ENCODE data around the gene C5orf15. TPM values are rescaled to one million over a fixed set of nuclear protein-coding genes. Genes with fewer than 3 reads are reported as not detected.

C5orf15 gene
- total RNA-seq, 3 donors from 2014 or later = 40.6 to 68.9 (median 41.0) TPM

- Histone ChIP-seq H3K9me3 (no peaks in the 10 kb centered on the region), H3K27me3 (no peaks in the 10 kb centered on the region), H3K4me1 (peaks cover 0 to 8% of the 10 kb centered on the region in 2 donors), H3K4me3 (no peak overlapping the region), H3K36me3 (no peaks in the 10 kb centered on the region), H3K27ac (no peak overlapping the region)
- intact Hi-C loops (cut with DNase I; ENCODE audit: low total_unique reads) = no loop called here
- no peak for TF ChIP-seq POLR2A (IDR thresholded peaks at IDR 0.05)
- peak in 2 of 3 donors; percentile 37 to 51 for TF ChIP-seq CTCF (IDR thresholded peaks at IDR 0.05)
- DNase-seq (ENCODE audit: low spot score in 2 of 2) = no peak
These were observed 23.9 kb downstream of the C5orf15 start for GRCh38 chr5:133944263-133945185.

- TF ChIP-seq CTCF (IDR thresholded peaks at IDR 0.05) (no peak), POLR2AphosphoS5 (IDR thresholded peaks at IDR 0.05) (no peak), POLR2A (IDR thresholded peaks at IDR 0.05) (no peak)
- DNase-seq (ENCODE audit: low spot score in 2 of 2) = no peak
- intact Hi-C loops (cut with DNase I; ENCODE audit: low total_unique reads) = loop anchor here (2.0 kb wide), 1 partner anchor 27 kb away; no protein-coding TSS in a partner anchor
- Histone ChIP-seq H3K4me3 (no peak overlapping the region), H3K36me3 (no peaks in the 10 kb centered on the region), H3K27ac (no peak overlapping the region), H3K9me3 (no peaks in the 10 kb centered on the region), H3K4me1 (peaks cover 0 to 8% of the 10 kb centered on the region in 2 donors), H3K27me3 (no peaks in the 10 kb centered on the region)
These were observed 25.0 kb downstream of the C5orf15 start for GRCh38 chr5:133943475-133943817.

- no peaks in the 10 kb centered on the region for H3K27me3 ChIP-seq
- intact Hi-C loops (cut with DNase I; ENCODE audit: low total_unique reads) = loop anchor here (2.0 kb wide), 1 partner anchor 26 kb away; no protein-coding TSS in a partner anchor
- peak in 1 of 2 donors; percentile 48 for DNase-seq (ENCODE audit: low spot score in 2 of 2)
These were observed 25.6 kb downstream of the C5orf15 start for GRCh38 chr5:133942614-133943474.

GRCh38 chr5:133941456-133942196, 26.8 kb downstream of the C5orf15 start:
- DNase-seq (ENCODE audit: low spot score in 2 of 2) = no peak
- TF ChIP-seq POLR2A (IDR thresholded peaks at IDR 0.05) = no peak
- no peak for TF ChIP-seq POLR2AphosphoS5 (IDR thresholded peaks at IDR 0.05)
- no peak for TF ChIP-seq CTCF (IDR thresholded peaks at IDR 0.05)
- Histone ChIP-seq H3K36me3 (no peaks in the 10 kb centered on the region), H3K4me1 (peaks cover 0 to 8% of the 10 kb centered on the region in 2 donors), H3K27me3 (no peaks in the 10 kb centered on the region), H3K27ac (no peak overlapping the region), H3K9me3 (no peaks in the 10 kb centered on the region), H3K4me3 (no peak overlapping the region)
- intact Hi-C loops (cut with DNase I; ENCODE audit: low total_unique reads) = loop anchor here (2.0 kb wide), 1 partner anchor 25 kb away; no protein-coding TSS in a partner anchor

More at GRCh38 chr5:133942614-133943474, 25.6 kb downstream of the C5orf15 start:
- TF ChIP-seq POLR2AphosphoS5 (IDR thresholded peaks at IDR 0.05) = no peak
- TF ChIP-seq POLR2A (IDR thresholded peaks at IDR 0.05) = no peak
- TF ChIP-seq CTCF (IDR thresholded peaks at IDR 0.05) = no peak
- Histone ChIP-seq H3K9me3 (no peaks in the 10 kb centered on the region), H3K4me1 (peaks cover 0 to 8% of the 10 kb centered on the region in 2 donors), H3K36me3 (no peaks in the 10 kb centered on the region), H3K27ac (no peak overlapping the region), H3K4me3 (no peak overlapping the region)
